ENCODE measurements around the gene SERP2.

Gene SERP2

DNA sequence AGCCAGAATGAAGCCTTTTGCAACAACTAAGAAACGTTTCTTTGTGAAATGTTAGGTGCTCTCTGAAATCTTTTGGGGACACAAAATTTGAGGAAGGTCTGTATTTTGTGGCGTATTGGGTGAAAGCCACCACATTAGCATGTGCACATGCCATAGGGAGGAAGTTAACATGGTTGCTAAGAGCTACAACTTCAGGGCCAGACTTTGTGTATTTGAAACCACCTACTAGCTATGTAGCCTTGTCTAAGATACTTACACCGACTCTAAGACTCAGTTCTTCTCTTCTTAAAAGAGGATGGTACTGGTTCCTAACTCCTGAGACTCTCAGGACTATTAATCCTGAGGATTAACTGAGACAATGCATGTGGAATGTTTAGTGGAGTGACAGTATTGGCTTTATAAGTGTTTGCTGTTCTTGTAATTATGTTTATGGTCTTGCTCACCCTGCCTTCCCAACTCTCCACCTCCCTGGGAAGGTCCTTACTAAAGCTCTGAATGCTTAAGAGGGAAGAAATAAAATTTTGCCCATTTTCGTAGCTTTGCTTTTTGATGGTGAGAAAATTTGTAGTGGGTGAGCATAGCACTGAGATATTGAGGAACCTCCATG lies 15.5 kb downstream of the SERP2 start:
- DNase-seq, result peak; percentile 68

- DNase-seq, result no peak
Measured at GRCh38 chr13:44389876-44390275, 16.3 kb downstream of the SERP2 start.

DNA sequence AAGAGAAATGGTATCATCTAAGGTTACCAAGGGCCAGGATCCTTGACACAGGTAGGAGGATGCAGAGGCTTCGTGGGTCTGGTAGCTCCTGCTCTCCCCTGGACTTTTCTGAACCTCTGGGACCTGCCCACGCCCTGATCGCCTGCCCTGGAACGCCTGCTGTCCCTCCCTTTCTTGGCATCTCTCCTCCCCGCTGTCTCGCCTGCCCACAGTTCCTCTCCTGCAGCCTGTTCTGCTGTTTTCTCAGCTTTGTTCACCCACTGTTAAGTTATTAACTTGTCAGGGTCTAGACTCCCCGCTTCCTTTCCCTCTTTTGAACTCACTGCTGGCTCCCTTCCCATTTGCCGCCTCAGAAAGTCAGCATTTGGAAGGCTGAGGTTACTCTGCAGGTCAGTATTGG lies 19.8 kb downstream of the SERP2 start:
- DNase-seq, result no peak

DNA sequence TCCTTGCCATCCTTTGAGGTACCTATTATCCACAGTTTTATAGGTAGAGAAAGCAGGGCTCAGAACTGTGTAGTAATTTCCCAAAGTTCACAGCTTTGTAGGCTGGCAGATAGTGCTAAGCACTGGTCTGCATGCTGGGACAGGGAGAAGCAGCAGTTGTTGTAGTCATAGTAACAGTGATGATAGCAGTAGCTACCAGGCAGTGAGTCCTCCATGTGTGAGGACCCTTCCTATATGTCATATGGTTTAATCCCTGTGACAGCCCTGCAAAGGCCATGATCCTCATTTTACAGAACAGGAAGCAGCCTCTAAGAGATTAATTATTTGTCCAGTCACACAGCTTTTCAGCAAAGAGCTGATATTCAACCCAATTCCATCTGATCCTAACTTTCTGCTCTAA lies 21.0 kb downstream of the SERP2 start:
- DNase-seq, result peak; percentile 66

GRCh38 chr13:44395976-44396694 lies 22.5 kb downstream of the SERP2 start:
- DNase-seq, result no peak

DNA sequence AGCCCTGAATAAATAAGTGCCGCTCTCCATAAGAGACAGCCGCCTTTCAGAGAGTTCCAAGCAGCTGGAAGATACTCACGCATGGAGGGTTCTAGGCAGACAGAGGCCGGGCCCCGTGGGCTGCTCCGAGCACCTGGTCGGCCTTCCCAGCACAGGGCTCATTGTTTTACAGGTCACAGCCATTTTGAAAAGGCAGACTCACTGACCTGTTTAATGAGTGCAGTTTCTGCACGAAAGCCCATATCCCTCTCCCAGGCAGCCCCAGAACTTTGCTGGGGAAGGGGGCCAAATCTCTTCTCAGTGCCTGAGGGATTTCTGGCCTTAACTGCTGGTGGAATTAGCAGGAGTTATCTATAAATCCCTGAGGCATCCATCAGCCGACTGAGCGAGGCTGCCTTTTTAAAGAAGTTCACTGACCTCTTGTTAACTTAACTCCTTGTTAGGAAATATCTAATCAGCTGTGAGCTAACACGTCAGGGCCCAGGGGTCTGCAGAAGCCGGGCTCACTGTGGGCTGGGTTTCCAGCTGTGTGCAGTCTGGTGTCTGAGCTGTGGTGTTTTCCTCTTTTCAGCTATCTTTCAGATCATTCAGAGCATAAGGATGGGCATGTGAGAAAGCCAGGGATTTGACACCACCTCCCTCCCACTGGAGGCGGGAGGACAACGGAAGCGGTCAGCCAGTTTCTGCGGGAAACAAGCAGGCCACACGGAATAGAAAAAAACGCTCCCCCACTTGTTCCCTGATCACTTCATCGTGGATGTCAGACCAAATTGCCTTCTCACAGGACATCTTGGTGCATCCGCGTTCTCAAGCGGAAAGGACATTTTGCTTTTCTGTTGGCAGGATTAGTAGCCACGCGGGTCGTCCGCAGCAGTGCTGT lies 23.3 kb downstream of the SERP2 start:
- DNase-seq, result peak; percentile 90

DNA sequence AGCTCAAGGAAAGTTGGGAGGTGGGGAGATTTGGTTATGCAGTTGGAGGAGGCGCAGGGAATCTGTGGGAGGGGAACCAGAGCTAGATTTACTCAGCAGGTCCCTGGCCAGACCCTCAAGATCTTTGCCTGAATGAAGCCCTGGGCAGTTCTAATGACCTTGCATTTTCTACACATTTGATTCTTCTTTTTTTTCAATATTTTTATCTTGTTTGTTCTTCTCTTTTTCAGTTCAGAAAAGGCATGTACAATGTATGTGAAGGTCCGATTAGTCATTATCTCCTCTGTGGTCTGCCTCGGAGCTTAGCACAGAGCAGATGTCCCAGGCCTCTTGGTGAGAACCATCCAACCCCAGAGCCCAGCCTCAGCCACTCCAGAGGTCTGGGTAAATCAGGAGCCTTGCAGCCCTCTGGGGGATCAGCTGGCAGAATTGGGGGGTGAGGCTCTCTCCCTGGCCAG lies 24.2 kb downstream of the SERP2 start:
- DNase-seq, result peak; percentile 19

DNA sequence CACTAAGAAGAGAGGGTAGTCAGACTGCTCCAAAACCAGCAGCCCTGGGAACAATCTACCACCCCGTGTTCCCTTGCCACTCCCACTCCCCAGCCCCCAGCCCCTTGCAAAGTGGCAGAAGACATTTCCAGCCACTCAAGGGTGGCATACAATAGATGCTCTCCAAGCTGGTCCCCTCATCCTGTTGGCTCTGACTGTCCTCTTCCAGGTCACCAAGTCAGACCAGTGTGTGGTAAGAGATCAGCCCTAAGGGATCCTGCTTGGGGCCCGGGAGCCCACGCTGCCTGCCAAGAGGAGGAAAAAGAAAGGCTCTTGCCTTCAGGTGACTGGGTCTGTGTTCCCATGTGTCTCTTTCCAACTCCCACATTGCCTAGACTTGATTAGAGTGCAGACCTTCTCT lies 25.0 kb downstream of the SERP2 start:
- no peak for DNase-seq

- no peak for DNase-seq
Measured at GRCh38 chr13:44399074-44399473, 25.4 kb downstream of the SERP2 start.

- no peak for DNase-seq
Measured at GRCh38 chr13:44400736-44401135, 27.1 kb downstream of the SERP2 start.

DNA sequence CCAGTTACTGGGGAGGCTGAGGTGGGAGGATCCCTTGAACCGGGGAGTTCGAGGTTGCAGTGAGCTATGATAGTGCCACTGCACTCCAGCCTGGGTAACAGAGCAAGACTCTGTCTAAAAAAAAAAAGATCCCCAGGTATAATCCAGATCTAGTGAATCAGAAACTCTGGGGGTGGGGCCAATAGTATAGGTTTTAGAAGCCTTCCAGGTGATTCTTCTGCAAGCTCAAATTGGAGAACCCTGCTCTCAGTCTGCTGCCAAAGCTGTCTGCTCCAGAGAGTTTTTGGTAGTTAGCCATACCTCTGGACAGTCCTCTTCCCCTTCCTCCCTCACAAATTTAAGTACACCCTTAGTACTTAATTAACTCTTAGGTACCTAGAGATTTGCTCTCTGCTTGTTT lies 28.0 kb downstream of the SERP2 start:
- DNase-seq, result no peak

DNA sequence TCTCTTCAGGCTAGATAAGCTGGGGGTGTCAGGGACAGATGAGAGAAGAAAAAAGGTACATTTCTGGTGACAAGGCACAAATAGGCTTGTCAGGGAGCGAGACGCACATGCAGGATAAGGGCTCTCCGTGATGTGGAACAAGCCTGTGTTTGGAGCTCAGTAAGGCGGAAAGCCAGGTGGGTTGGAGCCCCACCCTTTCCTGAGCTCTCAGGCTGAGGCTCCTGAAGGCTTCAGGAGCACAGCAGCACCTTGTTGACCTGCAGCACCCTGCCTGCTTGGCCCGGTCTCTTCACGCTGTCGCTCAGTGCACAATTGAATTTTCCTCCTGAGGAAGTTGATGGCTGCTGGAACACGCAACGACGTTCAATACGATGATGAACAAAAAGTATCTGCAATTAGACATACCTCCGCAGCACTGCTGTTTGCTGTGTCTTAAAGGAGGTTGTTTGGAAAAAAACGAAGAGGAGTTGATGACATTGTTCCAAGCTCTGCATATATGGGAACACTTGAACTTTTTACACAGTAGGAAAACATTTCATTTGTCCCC lies 29.3 kb downstream of the SERP2 start:
- no peak for DNase-seq

- no peak for DNase-seq
Measured at GRCh38 chr13:44403461-44404056, 29.9 kb downstream of the SERP2 start.

- DNase-seq, result no peak
Measured at GRCh38 chr13:44404261-44405132, 30.9 kb downstream of the SERP2 start.

GRCh38 chr13:44406617-44407016 lies 33.0 kb downstream of the SERP2 start:
- no peak for DNase-seq

GRCh38 chr13:44407379-44407778 lies 33.8 kb downstream of the SERP2 start:
- no peak for DNase-seq

DNA sequence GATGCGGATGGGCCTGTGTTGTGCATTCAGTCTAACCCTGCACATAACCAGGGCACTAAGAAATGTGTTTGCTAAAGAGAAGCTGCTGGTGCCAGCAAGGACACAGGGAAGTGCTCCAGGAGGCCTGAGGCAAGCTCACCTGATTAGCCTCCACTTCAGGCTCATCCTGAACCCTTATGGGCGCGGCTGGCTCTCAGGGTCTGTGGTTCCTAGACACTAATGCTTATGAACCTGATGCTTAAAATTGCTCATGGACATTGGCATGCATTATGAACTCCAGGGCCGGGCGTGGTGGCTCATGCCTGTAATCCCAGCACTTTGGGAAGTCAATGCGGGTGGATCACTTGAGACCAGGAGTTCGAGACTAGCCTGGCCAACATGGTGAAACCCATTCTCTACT lies 34.3 kb downstream of the SERP2 start:
- no peak for DNase-seq

DNA sequence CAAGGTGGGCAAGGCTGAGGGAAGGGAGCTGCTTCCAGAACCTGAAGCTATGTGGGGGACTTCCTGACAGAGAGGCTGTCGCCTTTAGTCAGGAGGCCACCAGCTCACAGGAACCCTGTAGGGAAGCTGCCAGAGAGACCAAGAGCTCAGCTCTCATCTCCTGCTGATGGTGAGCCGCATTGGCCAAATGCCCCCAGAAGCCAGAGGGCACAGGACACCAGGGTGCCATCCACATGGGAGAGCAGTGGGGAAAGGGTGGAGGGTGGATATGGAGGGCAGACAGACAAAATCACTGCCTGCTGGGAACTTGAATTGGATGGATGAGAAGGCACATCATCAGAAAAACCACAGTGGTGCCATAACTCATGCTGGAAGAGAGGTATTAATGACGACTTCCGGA lies 36.0 kb downstream of the SERP2 start:
- no peak for DNase-seq

DNA sequence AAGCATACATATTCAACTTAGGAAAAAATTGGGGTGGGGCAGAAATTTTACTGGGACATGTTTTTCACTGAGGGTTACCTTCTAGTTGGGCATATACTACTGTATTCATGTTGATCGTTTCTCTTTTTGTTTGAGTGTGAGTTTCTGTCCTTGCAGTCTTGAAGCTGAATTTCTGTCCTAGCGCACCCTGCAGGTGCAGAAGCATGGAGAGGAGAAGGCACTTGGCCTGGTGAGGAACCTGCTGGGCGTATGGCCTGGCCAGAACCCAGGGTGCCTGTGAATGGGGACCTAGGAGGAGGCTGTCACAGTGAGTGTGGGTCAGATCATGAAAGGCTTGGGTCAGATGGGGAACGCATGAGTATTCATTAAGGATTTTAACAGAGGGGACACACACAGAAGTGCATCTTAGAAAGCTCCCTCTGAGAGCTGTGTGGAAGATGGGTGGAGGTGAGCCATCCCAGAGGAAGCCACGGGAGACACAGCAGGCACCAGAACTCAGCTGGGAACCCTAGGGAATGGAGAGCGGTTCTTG lies 36.8 kb downstream of the SERP2 start:
- no peak for DNase-seq

- no peak for DNase-seq
Measured at GRCh38 chr13:44411841-44412240, 38.2 kb downstream of the SERP2 start.

DNA sequence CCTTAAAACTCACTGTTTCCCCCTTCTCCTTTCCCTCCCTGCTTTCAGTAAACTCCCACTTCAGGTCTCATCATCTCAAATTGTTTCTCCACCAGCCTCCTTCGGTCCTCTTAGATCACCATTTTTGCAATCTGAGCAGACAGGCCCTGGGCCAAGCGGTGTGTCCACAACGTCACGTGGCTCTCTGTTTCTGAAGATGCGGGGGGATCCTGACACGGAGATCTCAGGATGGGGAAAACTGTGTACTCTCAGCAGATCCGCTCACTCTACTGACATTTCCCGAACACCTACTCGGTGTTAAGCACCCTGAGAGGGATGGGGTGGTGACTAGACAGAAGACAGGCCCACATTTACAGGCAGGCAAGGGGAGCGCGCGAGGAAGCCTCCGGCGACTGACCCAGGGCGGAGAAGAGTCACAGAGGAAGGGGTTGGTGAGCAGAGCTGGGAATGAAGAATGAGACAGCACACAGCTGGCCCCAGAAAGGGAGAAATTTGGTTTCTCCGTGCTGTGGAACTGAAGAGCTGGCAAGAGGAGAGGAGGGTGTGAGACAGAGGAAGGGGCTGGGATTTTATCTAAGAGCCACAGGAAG lies 38.8 kb downstream of the SERP2 start:
- no peak for DNase-seq

Measured in NCI-H82 (cell line).